HG03066 (cell line): Measurements from ENCODE around the gene KSR2.
"Not testable (repeated sequence)": the region's sequence is repeated elsewhere in the genome, so short reads cannot be mapped to it uniquely, and the experiment has no call there.

Experiments used
- ATAC-seq: cut with Tn5 transposase; IDR thresholded peaks from one replicate; pipeline ENCODE4 v1.9.1; 2021; ENCODE audit warnings: low read depth; ENCODE audit not compliant: unreplicated experiment

Gene KSR2

GRCh38 chr12:117660896-117661295, 307.9 kb downstream of the KSR2 start:
- no peak for ATAC-seq

- no peak for ATAC-seq
These were observed 310.6 kb downstream of the KSR2 start for GRCh38 chr12:117658226-117658625.

GRCh38 chr12:117649796-117650195, 319.0 kb downstream of the KSR2 start:
- ATAC-seq, result no peak

DNA sequence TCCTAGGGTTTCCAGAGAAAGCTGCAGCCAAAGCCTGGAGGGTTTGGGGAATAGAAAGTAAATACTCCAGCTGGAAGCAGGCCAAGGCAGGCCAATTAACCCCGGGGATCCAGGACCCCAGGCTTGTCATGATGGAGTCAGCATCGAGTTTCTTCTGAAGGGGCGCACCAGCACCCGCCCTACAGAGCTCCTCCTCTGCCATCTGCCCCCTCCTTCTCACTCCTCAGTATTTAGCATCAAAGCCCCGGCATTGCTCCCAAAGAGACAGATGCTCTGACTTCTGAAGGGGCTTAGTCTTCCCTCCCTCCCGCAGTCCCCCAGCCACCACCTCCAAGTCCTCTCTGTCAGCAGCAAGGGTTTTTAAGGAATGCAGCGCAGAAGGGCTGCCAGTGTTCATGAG, 322.3 kb downstream of the KSR2 start:
- ATAC-seq, result no peak

DNA sequence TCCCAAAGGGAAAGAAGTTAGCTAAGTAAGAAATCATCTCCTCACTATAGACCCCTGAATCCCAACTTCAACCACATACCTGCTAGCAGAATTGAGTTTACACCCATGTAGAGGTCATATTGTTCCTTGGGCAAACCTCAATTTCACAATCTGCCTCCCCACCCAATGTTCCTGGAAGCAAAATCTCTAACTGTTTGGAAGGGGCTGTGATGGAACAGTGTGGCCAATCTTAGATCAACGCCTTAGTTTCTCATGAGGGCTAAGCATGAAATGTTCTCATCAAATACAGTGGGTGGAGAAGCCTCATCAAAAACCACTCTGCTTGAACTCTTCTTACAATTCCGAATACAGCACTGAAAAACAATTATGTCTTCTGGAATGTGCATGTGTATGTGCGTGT, 323.3 kb downstream of the KSR2 start:
- no peak for ATAC-seq

DNA sequence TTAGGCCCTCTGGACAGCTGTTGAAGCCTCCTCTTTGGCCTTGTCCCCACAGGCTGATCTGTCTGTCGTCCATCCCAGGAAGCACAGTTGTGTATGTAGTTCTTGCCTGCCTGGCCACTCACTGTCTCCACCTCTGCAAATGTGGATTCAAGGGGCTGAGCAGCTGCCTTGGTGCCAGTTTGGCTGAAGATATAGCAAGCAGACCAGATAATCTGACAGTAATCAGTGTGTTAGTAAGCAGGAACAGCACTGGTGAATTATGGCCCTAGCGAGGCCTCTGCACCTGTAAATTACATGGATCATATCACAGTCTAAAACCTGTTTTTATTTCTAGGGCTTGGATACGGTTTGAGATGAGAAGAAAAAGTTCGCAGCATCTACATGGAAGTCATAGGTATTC, 324.8 kb downstream of the KSR2 start:
- no peak for ATAC-seq

GRCh38 chr12:117641885-117642284, 326.9 kb downstream of the KSR2 start:
- no peak for ATAC-seq

GRCh38 chr12:117640511-117640910, 328.3 kb downstream of the KSR2 start:
- no peak for ATAC-seq

- ATAC-seq, result no peak
These were observed 339.3 kb downstream of the KSR2 start for GRCh38 chr12:117629454-117629853.

- ATAC-seq, result not testable (repeated sequence)
These were observed 340.1 kb downstream of the KSR2 start for GRCh38 chr12:117628711-117629110.

- no peak for ATAC-seq
These were observed 346.0 kb downstream of the KSR2 start for GRCh38 chr12:117622741-117623140.

GRCh38 chr12:117622087-117622486, 346.7 kb downstream of the KSR2 start:
- ATAC-seq, result no peak

- ATAC-seq, result no peak
These were observed 361.0 kb downstream of the KSR2 start for GRCh38 chr12:117607778-117608177.

GRCh38 chr12:117606945-117607344, 361.8 kb downstream of the KSR2 start:
- ATAC-seq, result no peak

- no peak for ATAC-seq
These were observed 362.8 kb downstream of the KSR2 start for GRCh38 chr12:117606024-117606423.

DNA sequence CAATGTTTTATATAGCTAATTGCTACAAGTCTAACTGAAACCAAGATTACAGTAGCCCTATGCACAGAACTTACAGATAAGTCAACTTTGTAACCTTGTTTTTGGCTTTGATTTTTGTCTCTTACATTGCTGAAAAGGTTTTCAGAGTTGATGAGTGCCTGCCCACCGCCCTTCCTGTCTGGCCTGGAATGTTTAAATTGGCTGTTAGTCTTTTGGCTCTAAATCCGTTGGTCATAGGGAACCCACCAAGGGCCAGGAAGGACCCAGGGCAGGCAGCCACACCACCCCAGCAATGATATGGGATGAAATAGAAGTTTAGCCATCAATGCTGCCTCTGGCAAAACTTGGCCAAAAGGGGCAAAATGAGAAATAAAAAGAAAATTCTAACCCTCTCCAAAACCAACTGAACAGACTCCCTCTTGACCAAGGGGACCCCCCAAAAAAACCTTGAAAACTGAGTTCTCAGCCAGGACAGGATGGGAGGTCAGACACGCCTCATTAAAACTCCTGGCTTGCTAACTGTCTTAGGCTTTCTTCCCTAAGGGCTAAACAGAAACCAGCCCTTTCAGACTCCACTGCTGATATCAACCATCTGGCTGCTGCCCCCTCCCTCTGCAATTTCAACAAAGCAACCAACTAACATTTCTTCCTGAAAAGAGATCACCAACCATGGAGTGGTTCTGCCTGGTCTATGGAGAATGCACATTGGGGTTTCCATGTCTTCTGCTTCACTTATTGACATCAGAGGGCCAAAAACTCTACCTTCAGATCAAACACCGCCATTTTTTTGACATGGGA, 365.3 kb downstream of the KSR2 start:
- ATAC-seq, result no peak

- ATAC-seq, result no peak
These were observed 368.9 kb downstream of the KSR2 start for GRCh38 chr12:117599849-117600248.

- ATAC-seq, result no peak
These were observed 371.8 kb downstream of the KSR2 start for GRCh38 chr12:117596968-117597367.

DNA sequence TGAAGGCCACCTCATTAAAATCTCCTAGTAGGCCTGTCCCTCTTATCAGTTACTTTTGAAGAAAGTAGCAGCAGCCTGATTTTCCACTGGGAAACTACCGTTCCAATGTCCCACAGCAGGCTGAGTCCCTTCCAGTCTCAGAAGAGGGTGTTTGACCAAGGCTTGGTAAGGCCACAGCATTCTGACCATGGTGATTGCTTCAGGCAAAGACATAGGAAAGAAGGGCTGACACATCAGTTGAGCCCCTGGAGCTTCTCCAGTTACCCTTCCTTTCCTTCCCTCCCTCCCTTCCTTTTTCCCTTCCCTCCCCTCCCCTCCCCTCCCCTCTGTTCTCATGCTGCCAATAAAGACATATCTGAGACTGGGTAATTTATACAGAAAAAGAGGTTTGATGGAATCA, 373.0 kb downstream of the KSR2 start:
- no peak for ATAC-seq

GRCh38 chr12:117594481-117594880, 374.3 kb downstream of the KSR2 start:
- ATAC-seq, result no peak

DNA sequence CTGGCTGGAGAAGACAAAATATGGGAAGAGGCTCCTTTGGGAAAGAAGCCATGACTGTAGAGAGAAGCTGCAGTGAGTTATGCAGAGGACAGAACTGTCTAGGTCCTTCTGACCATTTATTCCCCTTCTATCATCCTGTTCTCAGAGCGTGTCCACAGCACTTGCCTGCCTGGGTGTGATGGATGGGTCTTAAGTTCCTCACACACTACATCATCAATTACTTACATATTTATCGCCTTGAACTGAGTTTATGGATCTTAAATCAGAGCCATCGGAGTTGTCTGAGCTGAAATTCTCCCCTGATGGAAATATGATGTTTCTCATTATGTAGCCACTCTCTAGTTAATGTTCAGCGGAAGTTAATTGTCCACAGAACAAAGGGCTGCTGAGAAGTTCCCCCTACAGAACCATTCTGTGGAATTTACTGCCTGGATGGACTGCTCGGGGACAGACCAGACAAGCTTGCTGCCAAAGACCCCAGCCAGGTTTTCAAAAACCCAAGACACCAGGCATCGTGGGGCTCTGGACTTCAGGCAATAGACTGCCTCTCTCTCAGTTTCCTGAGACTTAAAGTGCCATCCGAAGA, 374.9 kb downstream of the KSR2 start:
- ATAC-seq, result no peak

DNA sequence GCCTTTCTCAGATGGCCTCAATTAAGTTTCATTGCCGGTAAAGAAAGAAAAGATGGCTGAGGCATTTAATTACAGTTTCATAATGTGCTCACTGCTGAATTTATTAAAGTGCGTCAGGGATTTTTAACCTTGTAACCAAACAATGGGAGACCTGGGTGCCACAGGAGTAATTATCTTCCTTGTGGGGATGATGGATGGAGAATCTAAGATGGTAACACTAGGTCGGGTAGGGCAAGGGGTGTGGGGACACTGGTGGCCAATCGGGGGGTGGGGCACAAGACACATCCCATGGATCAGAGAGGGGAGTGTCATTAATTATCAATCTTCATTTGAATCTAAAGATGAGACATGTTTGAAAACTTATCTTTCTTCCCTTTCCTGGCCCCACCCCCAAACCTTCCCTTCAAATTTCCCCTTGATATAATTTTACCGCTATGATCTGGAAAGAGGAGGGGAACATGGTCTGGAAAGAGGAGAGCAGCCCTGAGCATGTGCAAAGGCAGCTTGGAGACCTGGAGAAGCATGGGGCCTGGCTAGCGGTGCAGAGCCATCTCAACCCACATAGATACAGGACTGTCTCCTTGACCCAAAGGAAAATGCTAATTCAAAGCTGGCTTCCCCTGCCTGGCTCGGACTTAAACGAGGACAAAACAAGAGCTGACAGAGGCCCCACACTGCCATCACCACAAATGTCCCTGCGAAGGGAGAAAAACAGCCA, 376.0 kb downstream of the KSR2 start:
- no peak for ATAC-seq
